ENCODE data around the gene WNK3. TPM values are rescaled to one million over a fixed set of nuclear protein-coding genes. Genes with fewer than 3 reads are reported as not detected.
A peak's percentile ranks its signal among the peaks of the same experiment; 100 is the strongest.

Gene WNK3
- total RNA-seq (2011; cell fraction: chromatin; rRNA removed; ENCODE audit: low replicate concordance) = not detected in 2 replicates
- not detected in 2 replicates for total RNA-seq (2011; cell fraction: nucleolus; rRNA removed)
- total RNA-seq (2011; cell fraction: nucleoplasm; rRNA removed) = not detected in 2 replicates
- total RNA-seq (2014; rRNA removed) (not detected in 2 replicates), total RNA-seq (2014; rRNA removed; fragmentation: Illumina TruSeq; extraction: Trizol) (under 0.01 TPM in 1 of 2 replicates, not detected in the other), total RNA-seq (2015; rRNA removed; fragmentation: Illumina TruSeq; extraction: Trizol) (under 0.01 TPM in 1 of 2 replicates, not detected in the other), total RNA-seq (2021) (0.02 and 0.11 TPM in 2 replicates), polyA plus RNA-seq (2011; rRNA removed) (not detected in 2 replicates), polyA plus RNA-seq (2014; fragmentation: Illumina TruSeq; extraction: Trizol) (not detected in 2 replicates), polyA plus RNA-seq (2014; fragmentation: Nextera tagmentation; extraction: Ambion mirVana) (under 1 TPM; 0.01 TPM), polyA plus RNA-seq (2014; rRNA removed) (not detected in 2 replicates), polyA minus RNA-seq (2011; rRNA and poly(A)+ RNA removed) (not detected in 2 replicates), Bru-seq, nascent RNA (percentile 6 among the genes with signal in this experiment), BruChase-seq, experiment 1, labeled RNA remaining after a 2-hour chase (percentile 8 among the genes with signal in this experiment), BruChase-seq, experiment 2, labeled RNA remaining after a 6-hour chase (percentile 4 among the genes with signal in this experiment)
- polyA plus RNA-seq (2011; cell fraction: cytosol; rRNA removed) = not detected in 2 replicates
- not detected in 2 replicates for polyA plus RNA-seq (2011; cell fraction: nucleus; rRNA removed)
- 0.01 and 0.04 TPM in 2 replicates for polyA plus RNA-seq (2012)
- polyA minus RNA-seq (2011; cell fraction: cytosol; rRNA and poly(A)+ RNA removed) = not detected in 2 replicates
- polyA minus RNA-seq (2011; cell fraction: nucleus; rRNA and poly(A)+ RNA removed) = not detected in 2 replicates
- long read RNA-seq, experiment 1 = 0 reads
- long read RNA-seq, experiment 2 = 0 reads
- long read RNA-seq, experiment 3 = 0 reads

DNA sequence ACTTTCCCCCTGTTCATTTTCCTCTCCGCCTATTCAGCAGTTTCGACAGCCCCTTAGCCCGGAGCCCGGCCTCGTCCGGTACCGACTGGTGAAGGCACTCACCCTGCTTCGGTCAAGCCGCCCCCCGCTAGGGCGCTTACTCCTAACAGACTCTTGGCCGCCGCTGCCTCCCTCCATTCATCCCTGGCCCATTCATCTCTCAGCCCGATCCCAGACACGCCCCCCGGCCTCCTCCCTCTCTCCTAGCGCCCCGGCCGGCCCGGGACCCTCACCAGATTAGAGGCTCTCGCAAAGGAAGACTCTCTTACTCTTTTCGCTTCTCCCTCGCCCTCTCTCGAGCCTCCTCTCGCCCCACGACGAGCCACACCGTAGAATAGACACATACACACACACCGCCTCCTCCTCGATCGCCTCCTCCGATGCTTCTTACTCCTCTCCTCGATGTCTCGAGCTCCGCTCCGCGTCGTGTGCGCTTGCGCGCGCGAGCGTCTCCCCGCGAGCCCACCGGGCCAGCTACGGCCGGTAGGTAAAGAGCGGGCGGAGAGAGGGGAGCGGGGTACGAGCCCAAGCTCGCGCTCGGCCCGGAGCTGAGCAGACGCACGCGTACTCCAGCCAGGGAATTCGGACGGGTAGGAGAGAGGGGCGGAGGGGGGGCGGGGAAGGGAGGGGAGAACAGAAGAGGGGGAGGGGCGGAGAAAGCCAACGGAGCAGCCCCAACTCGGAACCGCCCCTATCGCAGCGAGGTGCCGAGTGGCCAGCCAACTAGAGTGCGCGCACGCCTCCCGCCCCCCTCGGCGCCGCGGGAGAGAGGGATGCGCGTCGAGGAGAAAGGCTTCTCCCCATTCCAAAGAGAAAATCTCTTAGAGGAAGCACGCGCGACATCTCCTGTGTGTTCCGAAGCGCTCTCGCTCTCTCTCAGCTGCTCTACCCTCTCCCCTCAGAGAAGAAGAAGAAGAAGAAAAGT lies at the start of gene WNK3:
Gene WNK3 (minus strand): TSS at position 633 of the 964 bp plus-strand sequence.
- no peak for DNase-seq (ENCODE audit: extremely low read depth in 1 of 4, low spot score in 3 of 4)
- BruUV-seq (replicated peaks) = no TSS peak
- Histone ChIP-seq H3K27me3 (ENCODE audit: control insufficient read depth in 2 of 2, insufficient read depth in 2 of 2, low read length in 2 of 2) (peaks cover 2 to 12% of the 10 kb centered on the region in 2 experiments; a peak in 3 of 5 replicates), H3K4me3 (no peak within 1 kb of the TSS), H3K9me3 (replicated peaks; ENCODE audit: control insufficient read depth, insufficient read depth, low read depth, low read length) (no peaks in the 10 kb centered on the region), H3K9me1 (ENCODE audit: control insufficient read depth, insufficient read depth, low read length) (no peaks in the 10 kb centered on the region), H4K20me1 (replicated peaks; ENCODE audit: control insufficient read depth, insufficient read depth, low read length) (no peaks in the 10 kb centered on the region), H2AFZ (ENCODE audit: low read depth, low read length) (no peak within 1 kb of the TSS), H3K36me3 (ENCODE audit: control insufficient read depth, insufficient read depth, low read length) (no peaks in the 10 kb centered on the region), H3K4me1 (replicated peaks in 1 of 2; ENCODE audit: control insufficient read depth in 2 of 2, insufficient read depth in 2 of 2, low read length in 2 of 2) (peaks cover 0 to 7% of the 10 kb centered on the region in 2 experiments; a peak in 2 of 5 replicates), H3K4me2 (ENCODE audit: insufficient read depth, low read length) (no peak within 1 kb of the TSS), H3K27ac (ENCODE audit: extremely low read depth, low read depth, low read length) (no peak within 1 kb of the TSS), H3K79me2 (ENCODE audit: control insufficient read depth, insufficient read depth, low read length) (no peaks in the 10 kb centered on the region), H3K9ac (ENCODE audit: insufficient read depth in 1 of 2, low read depth in 2 of 2, low read length in 2 of 2) (no peak within 1 kb of the TSS)
- no peak for TF ChIP-seq TARDBP (IDR thresholded peaks at IDR 0.05)
- TF ChIP-seq, protein P1, sequence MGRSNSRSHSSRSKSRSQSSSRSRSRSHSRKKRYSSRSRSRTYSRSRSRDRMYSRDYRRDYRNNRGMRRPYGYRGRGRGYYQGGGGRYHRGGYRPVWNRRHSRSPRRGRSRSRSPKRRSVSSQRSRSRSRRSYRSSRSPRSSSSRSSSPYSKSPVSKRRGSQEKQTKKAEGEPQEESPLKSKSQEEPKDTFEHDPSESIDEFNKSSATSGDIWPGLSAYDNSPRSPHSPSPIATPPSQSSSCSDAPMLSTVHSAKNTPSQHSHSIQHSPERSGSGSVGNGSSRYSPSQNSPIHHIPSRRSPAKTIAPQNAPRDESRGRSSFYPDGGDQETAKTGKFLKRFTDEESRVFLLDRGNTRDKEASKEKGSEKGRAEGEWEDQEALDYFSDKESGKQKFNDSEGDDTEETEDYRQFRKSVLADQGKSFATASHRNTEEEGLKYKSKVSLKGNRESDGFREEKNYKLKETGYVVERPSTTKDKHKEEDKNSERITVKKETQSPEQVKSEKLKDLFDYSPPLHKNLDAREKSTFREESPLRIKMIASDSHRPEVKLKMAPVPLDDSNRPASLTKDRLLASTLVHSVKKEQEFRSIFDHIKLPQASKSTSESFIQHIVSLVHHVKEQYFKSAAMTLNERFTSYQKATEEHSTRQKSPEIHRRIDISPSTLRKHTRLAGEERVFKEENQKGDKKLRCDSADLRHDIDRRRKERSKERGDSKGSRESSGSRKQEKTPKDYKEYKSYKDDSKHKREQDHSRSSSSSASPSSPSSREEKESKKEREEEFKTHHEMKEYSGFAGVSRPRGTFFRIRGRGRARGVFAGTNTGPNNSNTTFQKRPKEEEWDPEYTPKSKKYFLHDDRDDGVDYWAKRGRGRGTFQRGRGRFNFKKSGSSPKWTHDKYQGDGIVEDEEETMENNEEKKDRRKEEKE (IDR thresholded peaks at IDR 0.05; ENCODE audit: borderline replicate concordance in 1 of 2, control insufficient read depth in 1 of 2, low read depth in 2 of 2, low read length in 1 of 2) = no peak
- no peak for TF ChIP-seq FOXP1 (CRISPR knock-in tag; IDR thresholded peaks at IDR 0.05)
- TF ChIP-seq, protein P2, sequence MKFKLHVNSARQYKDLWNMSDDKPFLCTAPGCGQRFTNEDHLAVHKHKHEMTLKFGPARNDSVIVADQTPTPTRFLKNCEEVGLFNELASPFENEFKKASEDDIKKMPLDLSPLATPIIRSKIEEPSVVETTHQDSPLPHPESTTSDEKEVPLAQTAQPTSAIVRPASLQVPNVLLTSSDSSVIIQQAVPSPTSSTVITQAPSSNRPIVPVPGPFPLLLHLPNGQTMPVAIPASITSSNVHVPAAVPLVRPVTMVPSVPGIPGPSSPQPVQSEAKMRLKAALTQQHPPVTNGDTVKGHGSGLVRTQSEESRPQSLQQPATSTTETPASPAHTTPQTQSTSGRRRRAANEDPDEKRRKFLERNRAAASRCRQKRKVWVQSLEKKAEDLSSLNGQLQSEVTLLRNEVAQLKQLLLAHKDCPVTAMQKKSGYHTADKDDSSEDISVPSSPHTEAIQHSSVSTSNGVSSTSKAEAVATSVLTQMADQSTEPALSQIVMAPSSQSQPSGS (CRISPR knock-in tag; IDR thresholded peaks at IDR 0.05) = no peak
- TF ChIP-seq MYC (IDR thresholded peaks at IDR 0.05; ENCODE audit: low read depth, low read length) = no peak
- no peak for TF ChIP-seq MYC (CRISPR knock-in tag; IDR thresholded peaks at IDR 0.05; ENCODE audit: borderline replicate concordance, low read depth)
- 0% methylated on average over 2 of the region's 88 CpGs for WGBS (ENCODE audit: insufficient coverage, low coverage, missing lambda C conversion rate)
- intact Hi-C loops (cut with micrococcal nuclease) = no loop called here
- CTCF ChIA-PET (ENCODE audit: low intra/inter-chr PET ratio) = no interaction called here
- in situ Hi-C loops (cut with MboI) = no loop called here
- ATAC-seq = no peak
- POLR2A ChIA-PET = no interaction called here
- no peak for FAIRE-seq
